NOMO-1 (cell line): ENCODE measurements around the gene IGSF9.
A peak's percentile ranks its signal among the peaks of the same experiment; 100 is the strongest.

ENCODE experiments used
- DNase-seq, 2 experiments: peaks; one replicate each; lab custom pipeline; 2025; ENCODE audit not compliant: unreplicated experiment in 2 of 2; lab: John Stamatoyannopoulos, UW

Gene IGSF9

DNA sequence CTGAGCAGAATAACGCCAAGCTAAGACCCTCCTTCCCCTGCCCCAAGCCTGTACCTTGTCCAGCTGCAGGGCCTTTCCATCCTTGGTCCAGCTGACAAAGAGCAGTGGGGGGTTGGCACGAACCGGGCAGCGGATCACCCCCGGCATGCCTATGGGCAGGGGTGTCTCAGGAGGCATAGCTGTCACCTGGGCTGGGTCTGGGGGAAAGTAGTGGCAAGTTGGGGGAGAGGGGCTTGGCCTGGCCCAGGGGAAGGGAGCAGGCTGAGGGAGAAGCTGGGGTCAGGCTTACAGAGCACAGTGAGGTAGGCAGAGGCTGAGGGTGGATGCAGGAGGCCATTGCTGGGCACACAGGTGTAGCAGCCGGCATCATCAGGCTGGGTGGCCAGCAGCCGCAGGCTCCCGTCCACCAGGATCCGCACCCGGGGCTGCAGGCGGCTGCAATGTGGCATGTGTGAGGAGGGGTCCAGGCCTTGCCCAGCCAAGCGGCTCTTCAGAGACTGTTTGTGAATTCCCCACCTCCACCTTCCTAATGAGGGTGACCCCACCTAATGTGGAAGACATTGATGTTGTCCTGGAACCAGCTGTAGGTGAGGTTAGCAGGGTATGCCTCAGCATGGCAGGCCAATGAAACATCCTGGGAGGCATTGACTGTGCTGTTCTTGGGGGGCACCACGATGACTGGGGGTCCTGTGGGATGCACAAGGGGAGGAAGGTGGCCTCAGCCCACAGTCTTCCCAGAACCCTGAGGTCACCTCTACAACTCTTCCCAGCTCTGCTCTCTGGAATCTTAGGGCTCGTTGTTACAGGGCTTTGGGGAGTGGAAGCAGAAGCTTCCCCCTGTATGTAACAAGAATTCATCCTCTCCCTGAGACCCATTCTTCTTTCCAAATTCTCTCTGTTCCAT is 11.0 kb downstream of the IGSF9 start:
- no peak for DNase-seq

DNA sequence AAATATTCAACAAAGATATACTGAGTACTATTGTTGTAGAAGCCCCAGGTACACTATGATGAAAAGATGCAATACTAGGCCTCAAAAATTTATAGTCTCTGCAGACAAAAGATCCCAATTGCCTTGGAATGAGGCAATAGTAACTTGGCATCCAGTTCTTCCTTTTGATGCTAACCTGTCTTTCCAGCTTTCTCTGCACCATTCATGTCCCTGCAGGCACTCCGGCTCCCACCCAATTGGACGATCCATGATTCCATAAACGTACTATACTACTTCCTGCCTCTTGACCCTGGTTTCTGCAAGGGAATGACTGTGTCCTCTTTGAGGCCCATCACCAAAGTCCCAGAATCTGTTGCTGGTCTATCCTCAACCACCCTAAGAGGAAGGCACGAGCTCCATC is 12.1 kb downstream of the IGSF9 start:
- DNase-seq: no peak

DNA sequence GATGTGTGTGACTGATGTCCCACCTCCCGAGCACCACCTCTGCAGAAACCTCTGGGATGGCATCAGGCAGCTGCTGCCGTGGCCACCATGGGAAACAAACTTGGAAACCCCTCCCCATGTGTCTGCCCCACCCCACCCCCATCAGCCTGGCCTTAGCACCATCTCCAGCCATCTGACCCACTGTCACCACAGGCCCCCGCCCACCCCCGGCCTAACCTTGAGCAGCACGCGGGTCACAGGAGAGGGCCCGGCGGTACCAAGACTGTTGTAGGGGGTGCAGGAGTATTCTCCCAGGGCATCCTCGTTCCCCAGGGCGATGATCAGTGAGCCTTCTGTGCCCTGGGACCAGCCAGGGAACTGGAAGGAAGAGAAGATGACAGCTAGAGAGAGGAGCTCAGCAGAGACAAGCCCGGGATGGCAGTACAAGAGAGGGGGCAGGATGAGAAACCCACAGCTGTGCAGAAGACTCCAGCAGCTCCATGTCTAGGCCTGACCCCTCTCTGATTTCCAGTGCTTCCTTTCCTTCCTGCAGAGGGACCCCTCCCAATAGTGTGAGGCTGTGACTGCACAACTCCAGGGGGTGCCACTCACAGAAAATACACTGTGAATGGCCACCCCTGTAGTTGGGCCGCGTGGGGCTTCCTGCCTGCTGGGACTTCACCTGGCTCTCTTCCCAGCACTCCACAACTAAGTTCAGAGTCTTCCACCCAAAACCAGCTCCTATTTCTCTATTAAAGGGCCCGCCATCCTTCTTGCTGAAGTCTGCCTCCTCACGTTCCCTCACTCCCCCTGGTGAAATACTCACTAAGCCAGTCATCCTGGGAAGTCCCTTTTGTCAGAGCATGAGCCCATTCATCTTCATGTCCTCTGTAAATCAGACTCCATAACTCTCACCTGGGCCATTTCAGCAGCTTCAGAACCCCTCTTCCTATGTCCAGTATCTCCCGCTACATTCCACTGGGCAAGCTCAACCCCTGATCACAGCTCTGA is 12.8 kb downstream of the IGSF9 start:
- DNase-seq: no peak

DNA sequence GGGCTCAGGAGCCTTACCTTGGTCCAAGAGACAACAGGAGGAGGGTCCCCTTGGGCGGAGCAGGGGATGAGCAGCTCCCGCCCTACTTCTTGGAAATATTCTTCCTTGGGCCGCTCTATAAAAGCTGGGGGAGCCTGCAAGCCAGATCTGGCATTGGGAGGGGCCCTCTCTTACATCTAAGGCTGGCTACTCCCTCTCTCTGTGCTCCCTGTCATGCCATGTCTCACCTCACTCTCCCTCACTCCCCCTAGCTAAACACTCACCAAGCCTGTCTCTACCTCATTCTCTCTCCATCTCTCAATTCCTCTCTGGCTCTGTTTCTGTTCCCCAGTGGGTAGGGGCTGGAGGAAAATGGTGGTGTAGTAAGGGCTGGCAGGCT is 13.6 kb downstream of the IGSF9 start:
- no peak for DNase-seq

DNA sequence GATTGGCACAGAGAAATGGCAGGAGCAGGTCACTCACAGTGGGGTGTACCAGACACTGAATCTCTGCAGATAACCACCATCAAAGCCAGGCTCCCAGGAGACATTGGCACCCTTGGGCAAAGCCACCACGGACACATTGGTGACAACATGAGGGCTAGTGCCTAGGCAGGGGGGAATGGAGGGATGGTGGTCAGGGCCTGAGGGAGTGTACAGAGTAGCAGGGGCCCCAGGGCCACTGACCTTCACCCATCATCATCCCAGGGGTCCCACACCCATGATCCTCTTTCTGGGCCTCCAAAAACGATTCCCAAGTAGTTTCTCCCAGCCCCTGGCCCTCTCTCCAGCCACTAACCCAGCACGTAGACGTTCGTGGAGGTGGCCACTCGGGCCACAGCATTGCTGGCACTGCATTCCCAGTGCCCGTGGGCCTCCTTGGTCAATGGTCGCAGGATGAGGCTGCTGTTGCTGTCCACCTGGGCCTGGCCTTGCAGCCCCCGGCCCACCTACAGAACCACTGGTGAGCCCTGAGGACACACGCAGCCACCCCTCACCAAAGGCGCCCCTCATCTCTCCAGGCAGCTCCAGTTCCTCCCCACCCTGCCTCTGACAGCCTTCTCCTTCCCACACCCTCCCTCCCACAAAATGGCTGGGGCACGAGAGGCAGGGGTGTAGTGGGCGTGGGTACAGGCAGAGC is 14.2 kb downstream of the IGSF9 start:
- DNase-seq: no peak

DNA sequence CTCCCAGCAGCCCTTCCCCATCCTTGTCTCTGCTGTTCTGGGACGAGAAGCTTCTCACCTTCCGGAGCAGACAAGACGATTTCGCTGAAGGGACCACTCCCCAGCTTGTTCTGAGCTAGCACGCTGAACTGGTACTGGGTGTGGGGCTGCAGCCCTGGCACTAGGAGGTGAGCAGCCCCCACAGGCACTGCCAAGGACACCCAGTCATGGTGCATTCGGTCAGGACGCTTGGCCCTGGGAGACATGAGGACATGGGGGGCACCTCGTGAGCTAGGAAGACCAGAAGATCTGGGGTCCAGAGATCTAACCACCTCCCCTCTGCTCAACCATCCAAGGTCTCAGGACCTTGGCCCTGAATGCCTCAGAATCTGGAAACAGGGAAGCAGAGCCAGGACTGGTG is 14.8 kb downstream of the IGSF9 start:
- DNase-seq: no peak

DNA sequence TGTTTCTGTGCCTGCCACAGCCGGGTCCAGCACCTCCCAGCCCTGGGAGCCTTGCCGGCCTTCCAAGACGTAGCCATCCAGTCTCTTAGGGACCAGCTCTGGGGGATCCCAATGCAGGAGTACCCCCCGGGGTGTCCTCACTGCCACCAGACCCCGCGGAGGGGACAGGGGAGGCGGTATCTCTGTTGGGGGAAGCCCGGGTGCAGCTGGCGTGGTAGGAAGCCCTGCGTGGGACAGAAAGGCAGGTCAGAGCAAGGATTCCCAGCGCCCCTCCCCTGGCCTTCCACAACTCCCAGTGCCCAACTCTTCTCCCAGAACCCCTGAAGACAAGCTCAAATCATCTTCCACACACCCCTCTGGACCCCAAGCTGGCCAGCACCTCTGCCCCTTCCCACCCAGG is 15.2 kb downstream of the IGSF9 start:
- no peak for DNase-seq

DNA sequence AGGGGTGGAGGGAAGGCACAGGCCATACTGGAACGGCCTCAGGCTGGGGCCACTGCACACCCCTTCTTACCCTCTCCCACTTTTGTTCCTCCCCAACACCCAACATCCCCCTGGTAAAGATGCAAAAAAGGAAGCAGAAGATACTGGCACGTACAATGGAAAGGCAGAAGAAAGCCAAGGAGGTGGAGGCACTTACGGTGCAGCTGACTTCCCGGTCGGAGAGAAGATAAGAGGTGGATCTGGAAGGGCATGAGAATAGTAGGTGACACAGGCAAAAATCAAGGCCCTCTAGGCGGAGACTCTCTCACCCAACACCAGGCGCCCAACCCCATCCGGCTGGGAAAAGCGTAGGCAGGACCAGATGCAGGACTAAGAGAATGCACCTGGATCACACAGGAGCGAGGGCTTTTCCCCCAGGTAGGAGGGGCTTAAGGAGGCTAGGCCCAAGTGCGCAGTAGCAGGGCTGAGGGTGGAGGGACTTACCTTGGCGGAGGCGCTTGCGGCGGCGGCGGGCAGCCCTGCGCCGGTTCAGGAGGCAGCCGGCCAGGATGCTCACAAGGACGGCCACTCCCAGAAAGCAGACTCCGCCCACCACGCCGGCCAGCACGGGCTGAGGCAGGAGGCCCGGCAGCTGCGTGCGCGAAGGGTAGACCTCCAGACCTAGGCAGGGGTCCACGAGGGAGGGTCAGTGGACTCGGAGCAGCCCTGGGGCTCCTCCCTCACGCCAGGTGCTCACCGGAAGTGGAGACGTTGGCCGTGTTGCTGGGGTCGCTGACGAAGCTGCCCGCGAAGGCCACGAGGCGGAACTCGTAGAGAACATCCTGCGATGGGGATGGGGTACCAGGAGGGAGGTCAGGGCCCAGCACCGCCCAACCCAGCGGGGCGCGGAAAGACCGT is 16.0 kb downstream of the IGSF9 start:
- DNase-seq: no peak

DNA sequence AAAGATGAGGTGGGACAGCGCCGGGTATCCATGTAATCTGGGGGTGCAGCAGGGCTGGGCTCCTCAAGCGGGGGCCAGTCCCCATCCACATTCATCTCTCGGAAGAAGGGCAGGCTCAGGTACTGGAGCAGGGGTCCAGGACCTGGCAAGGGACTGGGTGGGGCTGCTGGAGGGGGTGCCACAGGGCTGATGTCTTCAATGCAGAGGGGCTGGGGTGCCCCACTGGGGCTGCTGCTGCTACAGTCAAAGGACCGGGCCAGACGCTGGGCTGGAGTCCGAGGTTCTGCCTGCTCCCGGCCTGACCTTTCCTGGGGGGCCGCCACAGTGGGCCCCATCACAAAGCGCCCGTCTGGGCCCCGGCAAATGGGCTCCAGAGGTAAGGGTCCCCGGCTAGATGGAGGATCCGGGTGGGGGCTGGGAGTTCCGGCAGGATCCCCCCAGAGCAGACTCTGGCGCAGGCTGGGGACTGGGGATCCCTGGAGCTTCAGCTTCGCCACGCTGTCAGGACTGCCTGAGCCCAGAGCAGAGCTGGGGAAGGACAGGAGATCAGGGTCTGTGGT is 16.8 kb downstream of the IGSF9 start:
- DNase-seq: no peak

GRCh38 chr1:159927849-159928431 is 17.5 kb downstream of the IGSF9 start:
- DNase-seq: no peak

GRCh38 chr1:159927211-159927848 is 18.1 kb downstream of the IGSF9 start:
- no peak for DNase-seq

GRCh38 chr1:159925719-159926078 is 19.7 kb downstream of the IGSF9 start:
- no peak for DNase-seq

GRCh38 chr1:159924791-159925718 is 20.4 kb downstream of the IGSF9 start, which contains the start of gene TAGLN2:
TSS of gene TAGLN2 (minus strand) at chr1:159925507. CDS start at chr1:159920509, 4,998 bp downstream.
- DNase-seq: peak; percentile 92

DNA sequence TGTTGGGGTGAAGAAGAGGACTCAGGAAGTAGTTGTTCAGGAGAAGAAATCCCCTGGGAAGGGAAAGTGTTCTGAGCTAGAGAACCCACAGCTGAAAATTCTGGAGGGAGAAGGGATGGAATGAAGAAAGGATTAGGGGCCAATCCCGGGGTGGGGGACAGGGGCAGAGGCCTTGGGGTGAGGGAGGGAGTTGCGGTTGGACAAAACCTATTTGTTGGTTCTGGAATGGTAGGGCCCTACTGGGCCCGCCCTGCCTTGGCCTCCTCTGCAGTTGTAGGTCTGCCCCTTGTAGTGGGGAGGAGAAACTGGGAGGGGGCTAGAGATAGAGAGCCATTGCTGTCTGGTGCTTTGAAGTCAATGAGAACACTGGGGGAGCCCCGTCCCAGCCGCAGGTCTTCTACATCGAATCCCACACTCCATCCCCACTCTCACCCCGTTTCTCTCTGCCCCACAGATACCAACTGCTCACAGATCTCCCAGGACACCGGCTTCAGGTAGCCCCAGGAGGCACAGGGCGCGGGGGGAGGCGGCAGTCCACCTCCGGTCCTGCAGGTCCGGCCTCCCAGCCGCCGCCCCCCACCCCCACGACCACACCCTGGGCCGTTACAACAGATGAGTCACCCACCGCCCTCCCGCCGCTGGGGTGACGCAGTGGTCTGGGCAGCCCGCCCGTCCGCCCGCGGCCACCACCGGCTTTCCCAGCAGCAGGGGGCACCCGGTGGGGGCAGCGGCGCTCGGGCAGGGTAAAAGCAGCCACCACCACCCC is 21.2 kb downstream of the IGSF9 start:
- peak; percentile 40 to 54 for DNase-seq

- DNase-seq: peak; percentile 73 to 81
Measured at GRCh38 chr1:159923203-159924024, 22.0 kb downstream of the IGSF9 start.
